Mesenchymal stem cell (in vitro differentiated cells and primary cell): Measurements from ENCODE around the gene SUMO4.

Experiments
- DNase-seq: peaks from one replicate; pipeline ENCODE4 v3.0.0-alpha.2; 2013
- H2AFZ ChIP-seq: one replicate; pipeline ENCODE4 v1.6.1; 2013; ENCODE audit warnings: low read depth, mild to moderate bottlenecking, control low read depth, inconsistent platforms, low read length, moderate library complexity
- H2AK5ac ChIP-seq: 2 replicates; pipeline ENCODE4 v1.6.1; 2013; ENCODE audit warnings: low read length, moderate library complexity, mild to moderate bottlenecking, inconsistent platforms; ENCODE audit not compliant: severe bottlenecking
- H2BK120ac ChIP-seq: one replicate; pipeline ENCODE4 v1.6.1; 2013; ENCODE audit warnings: low read depth, mild to moderate bottlenecking, inconsistent platforms, low read length, moderate library complexity
- H2BK12ac ChIP-seq, 2 experiments: one replicate each; pipeline ENCODE4 v1.6.1; 2013; ENCODE audit warnings: inconsistent platforms in 2 of 2, low read length in 2 of 2, mild to moderate bottlenecking in 2 of 2, moderate library complexity in 2 of 2, control low read depth in 1 of 2
- H2BK15ac ChIP-seq: one replicate; pipeline ENCODE4 v1.6.1; 2013; ENCODE audit warnings: mild to moderate bottlenecking, low read depth, inconsistent platforms; ENCODE audit not compliant: poor library complexity, severe bottlenecking
- H2BK5ac ChIP-seq: 2 replicates; pipeline ENCODE4 v1.6.1; 2013; ENCODE audit warnings: low read depth, mild to moderate bottlenecking, low read length, control low read depth, inconsistent platforms; ENCODE audit not compliant: poor library complexity, severe bottlenecking
- H3K14ac ChIP-seq, 2 experiments: one replicate each; pipeline ENCODE4 v1.6.1; 2013; ENCODE audit warnings: inconsistent platforms in 2 of 2, low read length in 2 of 2, control low read depth in 1 of 2, mild to moderate bottlenecking in 1 of 2, moderate library complexity in 1 of 2
- H3K18ac ChIP-seq, 2 experiments: one replicate each; pipeline ENCODE4 v1.6.1; 2013; ENCODE audit warnings: inconsistent platforms in 2 of 2, low read length in 2 of 2, control low read depth in 1 of 2, low read depth in 1 of 2, mild to moderate bottlenecking in 1 of 2
- H3K23ac ChIP-seq, 2 experiments: one replicate each; pipeline ENCODE4 v1.6.1; 2013; ENCODE audit warnings: inconsistent platforms in 2 of 2, low read length in 2 of 2, mild to moderate bottlenecking in 2 of 2, moderate library complexity in 2 of 2, control low read depth in 1 of 2
- H3K27ac ChIP-seq: 2 replicates; pipeline ENCODE4 v1.5.1; 2013; ENCODE audit warnings: mild to moderate bottlenecking, moderate library complexity, low read length, control low read depth, inconsistent platforms; ENCODE audit not compliant: poor library complexity, severe bottlenecking
- H3K27me3 ChIP-seq, 2 experiments: 2 replicates each; pipeline versions ENCODE4 v1.6.1 to v1.7.0; 2013; ENCODE audit warnings: low read length in 2 of 2, mild to moderate bottlenecking in 2 of 2, moderate library complexity in 2 of 2, control low read depth in 1 of 2, inconsistent platforms in 1 of 2; ENCODE audit not compliant: control insufficient read depth in 1 of 2, insufficient read depth in 1 of 2
- H3K36me3 ChIP-seq, 2 experiments: 2 replicates each; pipeline versions ENCODE4 v1.6.1 to v1.7.0; 2013; ENCODE audit warnings: low read length in 2 of 2, control low read depth in 1 of 2, inconsistent platforms in 1 of 2, low read depth in 1 of 2, mild to moderate bottlenecking in 1 of 2; ENCODE audit not compliant: insufficient read depth in 2 of 2, control insufficient read depth in 1 of 2
- H3K4ac ChIP-seq, 2 experiments: one replicate each; pipeline ENCODE4 v1.6.1; 2013; ENCODE audit warnings: inconsistent platforms in 2 of 2, low read length in 2 of 2, mild to moderate bottlenecking in 2 of 2, moderate library complexity in 2 of 2, control low read depth in 1 of 2, low read depth in 1 of 2
- H3K4me1 ChIP-seq: 2 replicates; pipeline ENCODE4 v1.6.1; 2013; ENCODE audit warnings: low read depth, low read length, control low read depth; ENCODE audit not compliant: control insufficient read depth, insufficient read depth
- H3K4me2 ChIP-seq: 2 replicates; pipeline ENCODE4 v1.6.1; 2013; ENCODE audit warnings: low read length, mild to moderate bottlenecking, inconsistent platforms; ENCODE audit not compliant: poor library complexity, severe bottlenecking
- H3K4me3 ChIP-seq, 2 experiments: 2 replicates each; pipeline versions ENCODE4 v1.5.1 to v1.7.0; 2013; ENCODE audit warnings: low read length in 2 of 2, mild to moderate bottlenecking in 2 of 2, control low read depth in 1 of 2, low read depth in 1 of 2; ENCODE audit not compliant: insufficient read depth in 1 of 2
- H3K79me1 ChIP-seq: replicated peaks from 2 replicates; pipeline ENCODE4 v1.6.1; 2013; ENCODE audit warnings: mild to moderate bottlenecking, control low read depth, low read length, inconsistent platforms; ENCODE audit not compliant: poor library complexity, severe bottlenecking
- H3K9ac ChIP-seq: 2 replicates; pipeline ENCODE4 v1.7.0; 2013; ENCODE audit warnings: mild to moderate bottlenecking, low read length, moderate library complexity
- H3K9me3 ChIP-seq: 2 replicates; pipeline ENCODE4 v1.7.0; 2013; ENCODE audit warnings: mild to moderate bottlenecking, low read length; ENCODE audit not compliant: control insufficient read depth
- H4K8ac ChIP-seq: one replicate; pipeline ENCODE4 v1.6.1; 2013; ENCODE audit warnings: inconsistent platforms, mild to moderate bottlenecking, low read length, moderate library complexity
- H4K91ac ChIP-seq: one replicate; pipeline ENCODE4 v1.6.1; 2013; ENCODE audit warnings: mild to moderate bottlenecking, low read length, inconsistent platforms
- WGBS: methylation state at CpG from one replicate; pipeline ENCODE4 v1.1.7; 2013; ENCODE audit warnings: mixed read lengths; 5-methylcytosine and 5-hydroxymethylcytosine counted together

The SUMO4 gene

GRCh38 chr6:149359440-149359839, 40.6 kb upstream of the SUMO4 start:
- Histone ChIP-seq H3K23ac (no peak overlapping the region), H3K36me3 (peaks cover 0 to 3% of the 10 kb centered on the region in 2 experiments), H3K27ac (no peak overlapping the region), H2BK120ac (no peak overlapping the region), H4K91ac (no peak overlapping the region), H3K4ac (no peak overlapping the region), H3K79me1 (peaks cover 7% of the 10 kb centered on the region), H3K14ac (no peak overlapping the region), H3K4me2 (no peak overlapping the region), H3K18ac (no peak overlapping the region), H3K4me3 (no peak overlapping the region), H3K27me3 (no peaks in the 10 kb centered on the region), H2BK15ac (no peak overlapping the region), H3K9me3 (no peaks in the 10 kb centered on the region), H2BK12ac (no peak overlapping the region), H2AFZ (no peak overlapping the region), H3K4me1 (no peaks in the 10 kb centered on the region), H2AK5ac (no peak overlapping the region), H2BK5ac (no peak overlapping the region), H3K9ac (no peak overlapping the region), H4K8ac (no peak overlapping the region)
- DNase-seq, result no peak

- no peak overlapping the region for H4K8ac ChIP-seq
- no peak overlapping the region for H3K4me2 ChIP-seq
- no peak overlapping the region for H2BK120ac ChIP-seq
- no peak overlapping the region for H3K4me3 ChIP-seq
- H2BK12ac ChIP-seq, result no peak overlapping the region
- H4K91ac ChIP-seq, result no peak overlapping the region
- no peak overlapping the region for H3K23ac ChIP-seq
- no peaks in the 10 kb centered on the region for H3K9me3 ChIP-seq
- H2AK5ac ChIP-seq, result no peak overlapping the region
- no peaks in the 10 kb centered on the region for H3K4me1 ChIP-seq
- no peak overlapping the region for H3K9ac ChIP-seq
- no peak overlapping the region for H2AFZ ChIP-seq
- no peak overlapping the region for H3K14ac ChIP-seq
- no peak overlapping the region for H2BK15ac ChIP-seq
- no peaks in the 10 kb centered on the region for H3K27me3 ChIP-seq
- no peak overlapping the region for H2BK5ac ChIP-seq
- peaks cover 0 to 3% of the 10 kb centered on the region in 2 experiments for H3K36me3 ChIP-seq
- over 99% methylated on average over 3 of the region's 3 CpGs for WGBS
- no peak overlapping the region for H3K18ac ChIP-seq
- no peak overlapping the region for H3K27ac ChIP-seq
- H3K4ac ChIP-seq, result no peak overlapping the region
- no peak for DNase-seq
- H3K79me1 ChIP-seq, result peaks cover 7% of the 10 kb centered on the region
These were observed 39.5 kb upstream of the SUMO4 start for GRCh38 chr6:149360536-149360935.

- no peak overlapping the region for H3K27ac ChIP-seq
- H2BK15ac ChIP-seq, result no peak overlapping the region
- H2BK120ac ChIP-seq, result no peak overlapping the region
- no peaks in the 10 kb centered on the region for H3K27me3 ChIP-seq
- H4K91ac ChIP-seq, result no peak overlapping the region
- H3K9me3 ChIP-seq, result no peaks in the 10 kb centered on the region
- no peak overlapping the region for H3K18ac ChIP-seq
- no peak overlapping the region for H3K23ac ChIP-seq
- no peak for DNase-seq
- H3K4me3 ChIP-seq, result no peak overlapping the region
- no peak overlapping the region for H2AFZ ChIP-seq
- no peak overlapping the region for H3K9ac ChIP-seq
- no peak overlapping the region for H3K4me2 ChIP-seq
- H3K79me1 ChIP-seq, result peaks cover 7% of the 10 kb centered on the region
- H4K8ac ChIP-seq, result no peak overlapping the region
- no peak overlapping the region for H2BK5ac ChIP-seq
- H3K4ac ChIP-seq, result no peak overlapping the region
- no peak overlapping the region for H2BK12ac ChIP-seq
- H3K14ac ChIP-seq, result no peak overlapping the region
- no peaks in the 10 kb centered on the region for H3K4me1 ChIP-seq
- 90% methylated on average over 4 of the region's 5 CpGs for WGBS
- no peak overlapping the region for H2AK5ac ChIP-seq
- peaks cover 0 to 3% of the 10 kb centered on the region in 2 experiments for H3K36me3 ChIP-seq
These were observed 37.8 kb upstream of the SUMO4 start for GRCh38 chr6:149362289-149362688.

GRCh38 chr6:149363154-149363553, 36.9 kb upstream of the SUMO4 start:
- no peak overlapping the region for H3K9ac ChIP-seq
- no peak overlapping the region for H2AFZ ChIP-seq
- no CpG with 5 or more reads among the region's 1 CpG for WGBS
- H3K4me3 ChIP-seq, result no peak overlapping the region
- H2AK5ac ChIP-seq, result no peak overlapping the region
- no peak overlapping the region for H2BK120ac ChIP-seq
- H2BK12ac ChIP-seq, result no peak overlapping the region
- no peak overlapping the region for H4K8ac ChIP-seq
- no peak overlapping the region for H3K4ac ChIP-seq
- no peak for DNase-seq
- no peaks in the 10 kb centered on the region for H3K9me3 ChIP-seq
- no peaks in the 10 kb centered on the region for H3K4me1 ChIP-seq
- no peak overlapping the region for H3K4me2 ChIP-seq
- peaks cover 0 to 3% of the 10 kb centered on the region in 2 experiments for H3K36me3 ChIP-seq
- H3K23ac ChIP-seq, result no peak overlapping the region
- H3K79me1 ChIP-seq, result peaks cover 7% of the 10 kb centered on the region
- H2BK5ac ChIP-seq, result no peak overlapping the region
- H3K18ac ChIP-seq, result no peak overlapping the region
- H3K27ac ChIP-seq, result no peak overlapping the region
- no peak overlapping the region for H4K91ac ChIP-seq
- H3K27me3 ChIP-seq, result no peaks in the 10 kb centered on the region
- H2BK15ac ChIP-seq, result no peak overlapping the region
- H3K14ac ChIP-seq, result no peak overlapping the region
